ENCODE results near the gene CLDN7. TPM values are rescaled to one million over a fixed set of nuclear protein-coding genes. Genes with fewer than 3 reads are reported as not detected.

CLDN7 gene
- total RNA-seq, 3 donors from 2014 or later (not counting 1 experiment from before 2014, with no cell fraction given): 0.99 to 1.8 (median 1.7) TPM

DNA sequence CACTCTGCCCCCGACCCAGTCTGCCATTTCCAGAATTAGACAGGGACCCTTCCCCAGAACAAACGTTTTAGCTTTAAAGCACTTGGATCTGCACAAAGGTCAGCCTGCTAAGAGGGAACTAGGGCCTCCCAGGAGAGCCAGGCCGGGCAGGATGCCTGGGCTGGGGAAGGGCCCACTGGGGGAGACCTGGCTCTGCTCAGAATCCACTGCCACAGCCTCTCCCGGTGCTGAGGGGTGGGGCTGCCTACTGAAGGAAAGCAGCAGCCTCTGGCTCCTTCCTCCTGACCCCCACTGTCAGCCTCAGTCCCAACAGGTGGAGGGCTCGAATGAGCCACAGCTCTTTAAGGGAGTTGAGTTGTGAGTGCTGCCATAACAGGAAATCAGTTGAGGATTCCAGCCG, 30.5 kb upstream of the CLDN7 start:
- Histone ChIP-seq H3K36me3 (ENCODE audit: control insufficient read depth, insufficient read depth, low read length) (no peaks in the 10 kb centered on the region), H3K27me3 (ENCODE audit: control insufficient read depth, insufficient read depth, low read length) (peaks cover 18% of the 10 kb centered on the region), H3K4me3 (ENCODE audit: low read length) (no peak overlapping the region), H3K27ac (ENCODE audit: low read length) (no peak overlapping the region), H3K9me3 (ENCODE audit: control insufficient read depth, insufficient read depth, low read length) (no peaks in the 10 kb centered on the region), H3K4me1 (ENCODE audit: control insufficient read depth, insufficient read depth, low read length) (peaks cover 28% of the 10 kb centered on the region)
- intact Hi-C loops (cut with micrococcal nuclease): loop anchor here (5.0 kb wide), 1 partner anchor 245 kb away; no protein-coding TSS in a partner anchor
- DNase-seq (no peak), ATAC-seq (no peak)
- Mint-ChIP-seq H3K27me3 (ENCODE audit: low read depth in 2 of 2) (peaks cover 17 to 25% of the 10 kb centered on the region in 2 donors), H3K9me3 (no peaks in the 10 kb centered on the region), H3K4me1 (peaks cover 19 to 24% of the 10 kb centered on the region in 2 donors), H3K4me3 (no peak overlapping the region), H3K36me3 (no peaks in the 10 kb centered on the region), H3K27ac (no peak overlapping the region)
- WGBS (ENCODE audit: insufficient coverage): 49% methylated on average over 6 of the region's 6 CpGs
- TF ChIP-seq, protein P1, sequence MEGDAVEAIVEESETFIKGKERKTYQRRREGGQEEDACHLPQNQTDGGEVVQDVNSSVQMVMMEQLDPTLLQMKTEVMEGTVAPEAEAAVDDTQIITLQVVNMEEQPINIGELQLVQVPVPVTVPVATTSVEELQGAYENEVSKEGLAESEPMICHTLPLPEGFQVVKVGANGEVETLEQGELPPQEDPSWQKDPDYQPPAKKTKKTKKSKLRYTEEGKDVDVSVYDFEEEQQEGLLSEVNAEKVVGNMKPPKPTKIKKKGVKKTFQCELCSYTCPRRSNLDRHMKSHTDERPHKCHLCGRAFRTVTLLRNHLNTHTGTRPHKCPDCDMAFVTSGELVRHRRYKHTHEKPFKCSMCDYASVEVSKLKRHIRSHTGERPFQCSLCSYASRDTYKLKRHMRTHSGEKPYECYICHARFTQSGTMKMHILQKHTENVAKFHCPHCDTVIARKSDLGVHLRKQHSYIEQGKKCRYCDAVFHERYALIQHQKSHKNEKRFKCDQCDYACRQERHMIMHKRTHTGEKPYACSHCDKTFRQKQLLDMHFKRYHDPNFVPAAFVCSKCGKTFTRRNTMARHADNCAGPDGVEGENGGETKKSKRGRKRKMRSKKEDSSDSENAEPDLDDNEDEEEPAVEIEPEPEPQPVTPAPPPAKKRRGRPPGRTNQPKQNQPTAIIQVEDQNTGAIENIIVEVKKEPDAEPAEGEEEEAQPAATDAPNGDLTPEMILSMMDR (IDR thresholded peaks at IDR 0.05): no peak

- ATAC-seq (no peak), DNase-seq (no peak)
- Histone ChIP-seq H3K27ac (ENCODE audit: low read length) (no peak overlapping the region), H3K4me3 (ENCODE audit: low read length) (no peak overlapping the region), H3K4me1 (ENCODE audit: control insufficient read depth, insufficient read depth, low read length) (peaks cover 28% of the 10 kb centered on the region), H3K27me3 (ENCODE audit: control insufficient read depth, insufficient read depth, low read length) (peaks cover 18% of the 10 kb centered on the region), H3K36me3 (ENCODE audit: control insufficient read depth, insufficient read depth, low read length) (no peaks in the 10 kb centered on the region), H3K9me3 (ENCODE audit: control insufficient read depth, insufficient read depth, low read length) (no peaks in the 10 kb centered on the region)
- no peaks in the 10 kb centered on the region for H3K36me3 Mint-ChIP-seq
- no peak overlapping the region for H3K27ac Mint-ChIP-seq
- peaks cover 19 to 24% of the 10 kb centered on the region in 2 donors for H3K4me1 Mint-ChIP-seq
- WGBS (ENCODE audit: insufficient coverage): 95% methylated on average over 2 of the region's 2 CpGs
- H3K4me3 Mint-ChIP-seq: no peak overlapping the region
- H3K9me3 Mint-ChIP-seq: no peaks in the 10 kb centered on the region
- intact Hi-C loops (cut with micrococcal nuclease): loop anchor here (5.0 kb wide), 1 partner anchor 245 kb away; no protein-coding TSS in a partner anchor
- H3K27me3 Mint-ChIP-seq (ENCODE audit: low read depth in 2 of 2): peaks cover 23 to 29% of the 10 kb centered on the region in 2 donors
- TF ChIP-seq, protein P1 (IDR thresholded peaks at IDR 0.05): no peak
These were observed 29.9 kb upstream of the CLDN7 start for GRCh38 chr17:7292194-7292593.

- TF ChIP-seq, protein P1 (IDR thresholded peaks at IDR 0.05): no peak
- no peaks in the 10 kb centered on the region for H3K9me3 Mint-ChIP-seq
- peaks cover 8 to 14% of the 10 kb centered on the region in 2 donors for H3K4me1 Mint-ChIP-seq
- DNase-seq (no peak), ATAC-seq (no peak)
- peaks cover 22% of the 10 kb centered on the region for H3K27me3 ChIP-seq (ENCODE audit: control insufficient read depth, insufficient read depth, low read length)
- H3K27me3 Mint-ChIP-seq (ENCODE audit: low read depth in 2 of 2): peaks cover 30% of the 10 kb centered on the region in 2 donors
- no peak overlapping the region for H3K4me3 Mint-ChIP-seq
- H3K36me3 ChIP-seq (ENCODE audit: control insufficient read depth, insufficient read depth, low read length): no peaks in the 10 kb centered on the region
- H3K36me3 Mint-ChIP-seq: no peaks in the 10 kb centered on the region
- 91% methylated on average over 11 of the region's 11 CpGs for WGBS (ENCODE audit: insufficient coverage)
- H3K4me3 ChIP-seq (ENCODE audit: low read length): no peak overlapping the region
- no peak overlapping the region for H3K27ac ChIP-seq (ENCODE audit: low read length)
- no peaks in the 10 kb centered on the region for H3K9me3 ChIP-seq (ENCODE audit: control insufficient read depth, insufficient read depth, low read length)
- no peak overlapping the region for H3K27ac Mint-ChIP-seq
- intact Hi-C loops (cut with micrococcal nuclease): loop anchor here (5.0 kb wide), 1 partner anchor 243 kb away; no protein-coding TSS in a partner anchor
- H3K4me1 ChIP-seq (ENCODE audit: control insufficient read depth, insufficient read depth, low read length): peaks cover 17% of the 10 kb centered on the region
These were observed 28.4 kb upstream of the CLDN7 start for GRCh38 chr17:7290685-7291084.

DNA sequence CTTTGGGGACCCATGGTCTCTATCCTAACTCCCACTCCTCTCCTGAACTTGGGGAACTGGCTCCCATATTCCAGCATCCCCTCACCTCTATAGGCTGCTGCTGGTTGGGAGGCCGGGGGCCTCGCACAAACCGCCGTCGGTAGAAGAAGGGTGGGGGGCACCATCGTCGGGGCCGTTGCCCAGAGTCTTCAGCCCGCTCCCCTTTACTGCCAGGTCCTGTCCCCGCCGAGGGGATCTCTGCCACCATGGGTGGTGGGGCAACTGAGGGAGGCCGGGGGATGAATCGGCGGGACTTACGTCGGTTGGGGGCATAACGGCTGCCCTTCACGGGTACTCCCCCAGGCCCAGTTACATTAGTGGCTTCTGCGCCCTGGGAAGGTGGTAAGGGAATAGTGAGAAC, 27.9 kb upstream of the CLDN7 start:
- Histone ChIP-seq H3K27me3 (ENCODE audit: control insufficient read depth, insufficient read depth, low read length) (peaks cover 20% of the 10 kb centered on the region), H3K4me3 (ENCODE audit: low read length) (no peak overlapping the region), H3K9me3 (ENCODE audit: control insufficient read depth, insufficient read depth, low read length) (no peaks in the 10 kb centered on the region), H3K4me1 (ENCODE audit: control insufficient read depth, insufficient read depth, low read length) (peaks cover 11% of the 10 kb centered on the region), H3K36me3 (ENCODE audit: control insufficient read depth, insufficient read depth, low read length) (no peaks in the 10 kb centered on the region), H3K27ac (ENCODE audit: low read length) (no peak overlapping the region)
- no peaks in the 10 kb centered on the region for H3K9me3 Mint-ChIP-seq
- H3K4me3 Mint-ChIP-seq: no peak overlapping the region
- no peak for ATAC-seq
- no peak for DNase-seq
- peaks cover 27 to 30% of the 10 kb centered on the region in 2 donors for H3K27me3 Mint-ChIP-seq (ENCODE audit: low read depth in 2 of 2)
- intact Hi-C loops (cut with micrococcal nuclease): loop anchor here (5.0 kb wide), 1 partner anchor 243 kb away; no protein-coding TSS in a partner anchor
- no peak overlapping the region for H3K27ac Mint-ChIP-seq
- H3K36me3 Mint-ChIP-seq: no peaks in the 10 kb centered on the region
- peaks cover 3 to 10% of the 10 kb centered on the region in 2 donors for H3K4me1 Mint-ChIP-seq
- TF ChIP-seq, protein P1 (IDR thresholded peaks at IDR 0.05): no peak
- WGBS (ENCODE audit: insufficient coverage): 91% methylated on average over 19 of the region's 19 CpGs

Data from natural killer cell (primary cell).